Measurements from ENCODE around the gene F8A2. TPM values are rescaled to one million over a fixed set of nuclear protein-coding genes. Genes with fewer than 3 reads are reported as not detected.
"Not testable (repeated sequence)": the region's sequence is repeated elsewhere in the genome, so short reads cannot be mapped to it uniquely, and the experiment has no call there.

The F8A2 gene
- polyA plus RNA-seq, 2 of the 4 experiments (the other 2 are of a cell fraction), result not detected

- H3K4me2 ChIP-seq; POLR2A ChIA-PET; DNase-seq (ENCODE audit: low read depth in 1 of 2, low spot score in 1 of 2); CTCF ChIA-PET; FAIRE-seq; H3K4me1 ChIP-seq; H3K9me3 ChIP-seq; H3K27ac ChIP-seq; H3K4me3 ChIP-seq; ATAC-seq: not testable (repeated sequence)
- 66% methylated on average over 7 of the region's 7 CpGs for WGBS (ENCODE audit: missing lambda C conversion rate)
These were observed 12.9 kb downstream of the F8A2 start for GRCh38 chrX:155394747-155395276.

- Histone ChIP-seq H3K27ac (no peak overlapping the region), H3K4me2 (no peak overlapping the region), H3K4me1 (no peaks in the 10 kb centered on the region), H3K9me3 (peaks cover 2% of the 10 kb centered on the region; the same call in 1 of the 3 replicates), H3K4me3 (no peak overlapping the region)
- ATAC-seq (no peak), FAIRE-seq (no peak), DNase-seq (ENCODE audit: low read depth in 1 of 2, low spot score in 1 of 2) (no peak)
- TF ChIP-seq CBX8 (IDR thresholded peaks at IDR 0.05) (no peak), POLR2AphosphoS2 (conservative IDR thresholded peaks at IDR 0.05; ENCODE audit: low read length) (no peak), GATA3 (IDR thresholded peaks at IDR 0.05; ENCODE audit: borderline replicate concordance) (no peak), SMC3 (IDR thresholded peaks at IDR 0.05) (no peak), ZFP36 (IDR thresholded peaks at IDR 0.05; ENCODE audit: borderline replicate concordance, partially characterized antibody) (no peak), ZC3H11A (IDR thresholded peaks at IDR 0.05) (no peak), FOXS1 (CRISPR knock-in tag; IDR thresholded peaks at IDR 0.05) (no peak), NPAS2 (CRISPR knock-in tag; IDR thresholded peaks at IDR 0.05; ENCODE audit: borderline replicate concordance) (no peak), MAFK (IDR thresholded peaks at IDR 0.05; ENCODE audit: partially characterized antibody) (no peak), JUNB (IDR thresholded peaks at IDR 0.05) (no peak), JUN (IDR thresholded peaks at IDR 0.05) (no peak), CEBPB (IDR thresholded peaks at IDR 0.05) (no peak), RAD21 (conservative IDR thresholded peaks at IDR 0.05 in 1 of 2, IDR thresholded peaks at IDR 0.05 in 1 of 2) (no peak), PHF8 (IDR thresholded peaks at IDR 0.05; ENCODE audit: borderline replicate concordance, low read depth) (no peak), POLR2A (IDR thresholded peaks at IDR 0.05; ENCODE audit: low read length) (no peak), RNF2 (IDR thresholded peaks at IDR 0.05; ENCODE audit: borderline replicate concordance, low read depth) (no peak)
- TF ChIP-seq, protein P1, sequence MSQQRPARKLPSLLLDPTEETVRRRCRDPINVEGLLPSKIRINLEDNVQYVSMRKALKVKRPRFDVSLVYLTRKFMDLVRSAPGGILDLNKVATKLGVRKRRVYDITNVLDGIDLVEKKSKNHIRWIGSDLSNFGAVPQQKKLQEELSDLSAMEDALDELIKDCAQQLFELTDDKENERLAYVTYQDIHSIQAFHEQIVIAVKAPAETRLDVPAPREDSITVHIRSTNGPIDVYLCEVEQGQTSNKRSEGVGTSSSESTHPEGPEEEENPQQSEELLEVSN (IDR thresholded peaks at IDR 0.05; ENCODE audit: borderline replicate concordance, low read depth), result no peak
- ChIA-PET POLR2A (no interaction called here), CTCF (no interaction called here)
- WGBS (ENCODE audit: missing lambda C conversion rate), result 41% methylated on average over 2 of the region's 2 CpGs
These were observed 24.5 kb downstream of the F8A2 start for GRCh38 chrX:155406429-155406828.

DNA sequence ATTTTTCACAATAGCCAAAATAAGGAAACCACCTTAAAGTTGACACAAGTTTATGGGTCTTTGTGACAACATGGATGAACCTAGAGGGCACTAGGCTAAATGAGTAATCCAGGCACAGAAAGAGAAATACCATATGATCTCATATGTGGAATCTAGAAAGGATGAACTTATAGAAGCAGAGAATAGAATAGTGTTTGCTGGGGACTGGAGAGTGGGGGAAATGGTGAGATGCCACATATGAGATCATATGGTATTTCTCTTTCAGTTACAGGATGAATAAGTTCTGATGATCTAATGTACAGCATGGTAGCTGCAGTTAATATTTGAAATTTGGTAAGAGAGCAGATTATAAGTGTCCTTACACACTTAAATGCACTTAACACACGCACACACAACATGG lies 35.9 kb downstream of the F8A2 start:
- no peaks in the 10 kb centered on the region for H3K4me1 ChIP-seq
- H3K9me3 ChIP-seq, result no peaks in the 10 kb centered on the region
- ATAC-seq (no peak), DNase-seq (ENCODE audit: low read depth in 1 of 2, low spot score in 1 of 2) (no peak), FAIRE-seq (no peak)
- ChIA-PET POLR2A (no interaction called here), CTCF (no interaction called here)
- TF ChIP-seq MAZ (IDR thresholded peaks at IDR 0.05; ENCODE audit: borderline replicate concordance, low read depth, low read length) (no peak), ZC3H11A (IDR thresholded peaks at IDR 0.05) (no peak), CTCF (IDR thresholded peaks at IDR 0.05) (no peak)
- H3K27ac ChIP-seq, result no peak overlapping the region
- 58% methylated on average over 1 of the region's 1 CpG for WGBS (ENCODE audit: missing lambda C conversion rate)
- H3K4me2 ChIP-seq, result no peak overlapping the region
- H3K4me3 ChIP-seq, result no peak overlapping the region

Small RNA genes within 50 kb of the gene (small RNA-seq; reads per million reads assigned to genes)
- 0 reads per million in 6 experiments for gene MIR1184-2

Other genes with a start within 250 kb of the F8A2 start
- gene VBP1, start 165.6 kb upstream of the F8A2 start, polyA plus RNA-seq (2011; rRNA removed), result 86.8 and 105 TPM in 2 replicates
- gene VBP1, start 165.6 kb upstream of the F8A2 start, polyA plus RNA-seq (2017; fragmentation: RNase III; extraction: RNeasy Plus Mini Kit Qiagen cat#74134 plus additional on column Dnase treatment), result 70.9 to 77.6 TPM (median 74.3 TPM) in 3 replicates
- gene RAB39B, start 117.6 kb upstream of the F8A2 start, polyA plus RNA-seq (2011; rRNA removed), result 4.1 and 4.4 TPM in 2 replicates
- gene RAB39B, start 117.6 kb upstream of the F8A2 start, polyA plus RNA-seq (2017; fragmentation: RNase III; extraction: RNeasy Plus Mini Kit Qiagen cat#74134 plus additional on column Dnase treatment), result 0.57 to 0.71 TPM (median 0.59 TPM) in 3 replicates
- 0.20 and 0.39 TPM in 2 replicates for gene CLIC2, start 47.5 kb upstream of the F8A2 start, polyA plus RNA-seq (2011; rRNA removed)
- gene CLIC2, start 47.5 kb upstream of the F8A2 start, polyA plus RNA-seq (2017; fragmentation: RNase III; extraction: RNeasy Plus Mini Kit Qiagen cat#74134 plus additional on column Dnase treatment), result 0.20 to 0.32 TPM (median 0.20 TPM) in 3 replicates
- gene F8A3, start 76.5 kb downstream of the F8A2 start, polyA plus RNA-seq (2011; rRNA removed), result 0.05 and 0.11 TPM in 2 replicates
- gene F8A3, start 76.5 kb downstream of the F8A2 start, polyA plus RNA-seq (2017; fragmentation: RNase III; extraction: RNeasy Plus Mini Kit Qiagen cat#74134 plus additional on column Dnase treatment), result 1.4 to 1.9 TPM (median 1.7 TPM) in 3 replicates
- 0.39 and 0.46 TPM in 2 replicates for gene SPRY3, start 230.5 kb downstream of the F8A2 start, polyA plus RNA-seq (2011; rRNA removed)
- 0.16 to 0.21 TPM (median 0.18 TPM) in 3 replicates for gene SPRY3, start 230.5 kb downstream of the F8A2 start, polyA plus RNA-seq (2017; fragmentation: RNase III; extraction: RNeasy Plus Mini Kit Qiagen cat#74134 plus additional on column Dnase treatment)
- gene TMLHE, start 230.9 kb downstream of the F8A2 start, polyA plus RNA-seq (2011; rRNA removed), result 23.5 and 30.3 TPM in 2 replicates
- 10.7 to 12.1 TPM (median 11.5 TPM) in 3 replicates for gene TMLHE, start 230.9 kb downstream of the F8A2 start, polyA plus RNA-seq (2017; fragmentation: RNase III; extraction: RNeasy Plus Mini Kit Qiagen cat#74134 plus additional on column Dnase treatment)